Nephron (organoid): ENCODE results near the gene GRM3.

Source experiments
- H3K27ac Mint-ChIP-seq, 3 experiments: 2 replicates each; pipeline ENCODE4 v1.8.0; 2020; ENCODE audit warnings: mixed read lengths in 3 of 3, mild to moderate bottlenecking in 2 of 3, moderate library complexity in 1 of 3
- H3K27me3 Mint-ChIP-seq: 2 replicates; pipeline ENCODE4 v1.8.0; 2021; ENCODE audit warnings: low read depth, mild to moderate bottlenecking, moderate library complexity, mixed read lengths
- H3K36me3 Mint-ChIP-seq: 2 replicates; pipeline ENCODE4 v1.8.0; 2020; ENCODE audit warnings: low read depth, mixed read lengths
- H3K4me1 Mint-ChIP-seq: 2 replicates; pipeline ENCODE4 v1.8.0; 2020; ENCODE audit warnings: mixed read lengths
- H3K4me3 Mint-ChIP-seq, 3 experiments: 2 replicates each; pipeline ENCODE4 v1.8.0; 2020; ENCODE audit warnings: mild to moderate bottlenecking in 3 of 3, mixed read lengths in 3 of 3, moderate library complexity in 2 of 3
- H3K9me3 Mint-ChIP-seq: 2 replicates; pipeline ENCODE4 v1.8.0; 2020; ENCODE audit warnings: mixed read lengths
- CTCF ChIP-seq, 3 experiments: fragments of 200-600 bp; sonication (generic); IDR thresholded peaks; one replicate each; pipeline ENCODE4 v1.5.0; 2021; ENCODE audit warnings: antibody characterized with exemption in 3 of 3; ENCODE audit not compliant: unreplicated experiment in 3 of 3

GRM3 gene

GRCh38 chr7:86720306-86720705 is 76.6 kb downstream of the GRM3 start:
- Mint-ChIP-seq H3K4me3 (no peak overlapping the region), H3K9me3 (no peaks in the 10 kb centered on the region), H3K4me1 (no peaks in the 10 kb centered on the region), H3K27ac (no peak overlapping the region), H3K27me3 (no peaks in the 10 kb centered on the region), H3K36me3 (no peaks in the 10 kb centered on the region)
- TF ChIP-seq CTCF (IDR thresholded peaks at IDR 0.05; ENCODE audit: unreplicated experiment in 3 of 3) = no peak

- Mint-ChIP-seq H3K27ac (no peak overlapping the region), H3K27me3 (no peaks in the 10 kb centered on the region), H3K9me3 (peaks cover 17% of the 10 kb centered on the region), H3K4me1 (no peaks in the 10 kb centered on the region), H3K4me3 (no peak overlapping the region), H3K36me3 (peaks cover 5% of the 10 kb centered on the region)
- no peak for TF ChIP-seq CTCF (IDR thresholded peaks at IDR 0.05; ENCODE audit: unreplicated experiment in 3 of 3)
Observed at GRCh38 chr7:86733783-86734182, 90.1 kb downstream of the GRM3 start.

GRCh38 chr7:86745013-86745745 is 101.5 kb downstream of the GRM3 start:
- H3K27me3 Mint-ChIP-seq = no peaks in the 10 kb centered on the region
- H3K27ac Mint-ChIP-seq = no peak overlapping the region
- H3K4me1 Mint-ChIP-seq = peaks cover 18% of the 10 kb centered on the region
- no peaks in the 10 kb centered on the region for H3K9me3 Mint-ChIP-seq
- no peaks in the 10 kb centered on the region for H3K36me3 Mint-ChIP-seq
- no peak for TF ChIP-seq CTCF (IDR thresholded peaks at IDR 0.05; ENCODE audit: unreplicated experiment in 3 of 3)
- H3K4me3 Mint-ChIP-seq = no peak overlapping the region

GRCh38 chr7:86747698-86748097 is 104.0 kb downstream of the GRM3 start:
- peaks cover 18% of the 10 kb centered on the region for H3K4me1 Mint-ChIP-seq
- H3K27me3 Mint-ChIP-seq = no peaks in the 10 kb centered on the region
- TF ChIP-seq CTCF (IDR thresholded peaks at IDR 0.05; ENCODE audit: unreplicated experiment in 3 of 3) = no peak
- no peak overlapping the region for H3K27ac Mint-ChIP-seq
- H3K9me3 Mint-ChIP-seq = no peaks in the 10 kb centered on the region
- H3K4me3 Mint-ChIP-seq = no peak overlapping the region
- H3K36me3 Mint-ChIP-seq = no peaks in the 10 kb centered on the region

- Mint-ChIP-seq H3K27ac (no peak overlapping the region), H3K4me3 (no peak overlapping the region), H3K27me3 (no peaks in the 10 kb centered on the region), H3K36me3 (no peaks in the 10 kb centered on the region), H3K9me3 (no peaks in the 10 kb centered on the region), H3K4me1 (peaks cover 18% of the 10 kb centered on the region)
- TF ChIP-seq CTCF (IDR thresholded peaks at IDR 0.05; ENCODE audit: unreplicated experiment in 3 of 3) = no peak
Observed at GRCh38 chr7:86748201-86748600, 104.5 kb downstream of the GRM3 start.
